Activated gamma-delta T cell treated with anti-CD3 and anti-CD28 coated beads, Interleukin-2, amount 50 U/mL, for 16 hours (primary cell): ENCODE measurements around the gene CLDN1.
"Not testable (repeated sequence)": the region's sequence is repeated elsewhere in the genome, so short reads cannot be mapped to it uniquely, and the experiment has no call there.

Experiments
- DNase-seq: peaks from one replicate; pipeline ENCODE4 v3.0.0-alpha.2; 2020; ENCODE audit warnings: low read depth

Gene CLDN1

DNA sequence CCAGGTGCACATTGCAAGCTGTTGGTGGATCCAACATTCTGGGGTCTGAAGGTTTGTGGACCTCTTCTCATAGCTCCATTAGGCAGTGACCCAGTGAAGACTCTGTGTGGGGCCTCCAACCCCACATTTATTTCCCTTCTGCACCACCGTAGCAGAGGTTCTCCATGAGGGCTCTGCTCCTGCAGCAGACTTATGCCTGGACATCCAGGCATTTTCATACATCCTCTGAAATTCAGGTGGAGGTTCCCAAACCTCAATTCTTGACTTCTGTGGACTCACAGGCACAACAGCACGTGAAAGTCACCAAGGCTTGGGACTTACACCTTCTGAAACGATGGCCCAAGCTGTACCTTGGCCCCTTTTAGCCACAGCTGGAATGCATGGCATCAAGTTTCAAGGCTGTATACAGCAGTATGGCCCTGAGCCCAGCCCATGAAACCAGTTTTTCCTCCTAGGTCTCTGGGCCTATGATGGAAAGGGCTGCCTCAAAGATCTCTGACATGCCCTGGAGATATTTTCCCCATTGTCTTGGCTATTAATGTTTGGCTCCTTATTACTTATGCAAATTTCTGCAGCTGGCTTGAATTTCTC, 30.2 kb downstream of the CLDN1 start:
- DNase-seq: no peak

DNA sequence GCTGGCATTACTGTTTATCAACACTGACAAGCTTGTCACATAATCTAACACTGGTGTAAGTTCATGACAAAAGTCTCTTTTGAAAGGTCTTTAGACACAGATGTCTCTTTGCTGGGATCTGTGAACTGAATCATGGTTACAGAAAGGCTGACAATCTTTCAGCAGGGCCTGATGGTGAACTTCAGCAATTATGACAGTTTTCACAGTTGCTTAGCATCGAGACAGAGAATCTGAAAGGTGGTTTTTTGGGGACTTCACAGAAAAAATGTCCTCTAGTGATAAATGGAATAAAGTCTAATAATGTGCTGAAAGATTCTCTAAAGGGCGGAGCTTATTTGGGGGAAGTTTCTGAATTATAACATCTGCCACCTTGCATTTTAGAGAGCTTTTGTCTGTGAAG, 32.3 kb downstream of the CLDN1 start:
- DNase-seq: no peak

DNA sequence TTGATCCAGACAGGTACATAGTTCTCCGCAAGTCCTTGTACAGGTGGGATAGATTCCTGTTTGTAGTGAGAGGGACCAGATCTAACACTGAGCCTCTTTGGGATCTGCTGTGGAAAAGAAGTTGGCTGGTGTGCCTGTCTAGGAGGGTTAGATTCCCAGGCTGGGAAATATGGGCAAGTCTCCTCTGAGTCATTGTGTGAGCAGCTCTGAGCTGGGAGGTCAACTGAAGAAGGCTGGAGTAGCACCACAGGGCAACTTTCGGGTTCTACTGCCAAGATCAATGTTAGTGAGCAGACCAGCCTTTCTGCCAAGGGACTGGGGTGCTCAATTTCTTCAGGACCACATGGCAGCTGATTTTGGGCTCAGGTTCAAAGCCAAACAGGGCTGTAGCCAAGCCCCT, 33.4 kb downstream of the CLDN1 start:
- no peak for DNase-seq

DNA sequence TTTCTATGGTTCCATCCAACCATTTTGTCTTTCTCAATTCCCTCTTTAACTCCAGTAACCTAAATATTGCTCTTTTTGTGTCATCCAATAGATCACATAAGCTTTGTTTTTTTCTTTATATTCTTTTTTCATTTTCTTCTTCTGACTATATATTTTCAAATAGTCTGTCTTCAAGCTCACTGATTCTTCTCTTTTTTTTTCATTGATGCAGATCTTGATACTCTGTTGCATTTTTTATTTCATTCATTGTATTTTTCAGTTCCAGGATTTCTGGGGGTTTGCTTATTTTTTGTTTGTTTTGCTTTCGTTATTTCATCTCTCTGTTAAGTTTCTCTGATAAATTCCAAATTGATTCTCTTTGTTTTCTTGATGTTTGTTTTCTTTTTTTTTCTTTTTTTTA, 36.2 kb downstream of the CLDN1 start:
- DNase-seq: no peak

DNA sequence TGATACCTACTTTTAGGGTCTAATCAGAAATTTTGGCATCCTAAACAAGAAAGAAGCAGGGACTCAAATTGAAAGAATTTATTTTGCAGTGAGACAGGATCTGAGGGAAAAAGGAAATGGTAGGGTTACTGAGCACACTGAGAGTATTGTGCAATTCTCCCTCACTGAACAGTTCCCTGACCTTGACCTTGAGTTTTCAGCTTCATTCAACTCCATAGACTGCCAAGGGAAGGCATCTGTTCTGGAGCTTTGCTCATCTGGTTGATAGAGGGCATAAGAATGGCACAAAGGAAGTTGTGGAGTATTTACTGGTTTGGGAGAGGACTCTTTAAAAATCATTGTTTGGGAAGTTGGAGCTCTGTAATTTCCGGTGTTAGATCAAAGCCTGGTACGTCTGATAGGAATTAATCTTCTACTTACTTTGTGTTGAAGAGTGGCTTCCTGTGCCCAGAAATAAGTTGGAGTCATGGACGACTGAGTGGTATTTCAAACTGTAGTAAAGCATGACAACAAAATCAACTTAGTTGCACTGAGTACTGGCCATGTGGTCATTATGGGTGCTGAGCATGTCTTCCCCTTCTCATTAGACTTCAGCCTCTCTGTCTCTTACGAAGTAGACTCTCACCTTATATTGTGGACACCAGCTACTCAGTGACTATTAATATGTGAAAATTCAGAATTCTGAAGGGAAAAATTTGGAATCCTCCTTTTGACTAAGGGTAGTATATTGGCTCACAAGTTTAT, 40.8 kb downstream of the CLDN1 start:
- no peak for DNase-seq

DNA sequence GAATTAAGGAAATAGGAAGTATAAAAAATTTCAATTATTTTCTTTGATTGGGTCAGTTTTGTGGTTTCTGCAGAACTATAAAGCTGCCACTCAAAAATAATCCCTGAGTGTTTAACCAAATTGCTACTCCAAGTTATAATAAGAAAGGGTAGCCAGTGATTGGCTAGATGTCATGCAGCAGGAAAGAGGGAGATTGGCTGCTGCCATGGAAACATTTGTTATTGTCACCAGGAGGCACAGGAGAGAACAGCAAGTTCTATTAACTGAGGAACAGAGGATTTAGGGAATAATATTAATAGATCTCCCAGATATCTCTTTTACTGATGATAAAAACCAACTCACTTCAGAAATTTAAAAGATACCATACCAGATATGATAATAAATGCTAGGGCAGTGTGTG, 42.6 kb downstream of the CLDN1 start:
- DNase-seq: no peak

DNA sequence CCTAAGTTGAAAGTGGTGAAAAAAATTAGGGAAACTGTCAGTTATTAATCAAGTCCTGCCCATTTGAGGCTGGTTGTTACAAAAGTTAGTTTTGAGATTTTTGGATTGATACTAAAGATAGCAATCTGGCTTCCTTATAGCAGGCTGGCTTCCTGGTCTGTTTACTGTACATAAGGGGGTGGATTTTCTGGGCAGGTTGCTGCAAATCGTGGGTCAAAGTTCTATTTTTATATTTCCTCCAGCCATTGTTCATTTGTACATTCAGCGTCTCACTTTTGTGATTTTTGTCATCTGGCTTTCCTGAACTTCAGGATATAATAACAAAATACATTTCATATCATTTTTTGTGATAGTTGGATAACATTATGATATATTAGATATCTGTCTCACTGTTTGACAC, 49.5 kb downstream of the CLDN1 start:
- no peak for DNase-seq

DNA sequence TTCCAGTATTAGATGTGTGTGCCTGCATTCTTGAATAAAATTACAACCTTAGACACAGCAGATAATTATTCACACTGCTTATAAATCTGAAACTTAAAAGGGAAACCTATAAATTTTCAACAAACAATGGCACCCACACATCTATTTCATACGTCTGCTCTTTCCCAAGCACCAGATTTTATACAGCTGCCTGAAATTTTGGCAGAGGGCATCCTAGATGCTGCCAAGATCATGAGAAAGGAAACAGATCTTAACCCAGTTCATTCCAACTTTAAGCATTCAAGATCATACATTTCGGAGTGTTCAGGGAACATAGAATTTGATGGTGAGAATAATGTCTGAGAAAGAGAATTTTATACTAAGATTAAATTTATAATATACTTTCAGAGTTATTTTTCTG, 53.1 kb downstream of the CLDN1 start:
- DNase-seq: no peak

DNA sequence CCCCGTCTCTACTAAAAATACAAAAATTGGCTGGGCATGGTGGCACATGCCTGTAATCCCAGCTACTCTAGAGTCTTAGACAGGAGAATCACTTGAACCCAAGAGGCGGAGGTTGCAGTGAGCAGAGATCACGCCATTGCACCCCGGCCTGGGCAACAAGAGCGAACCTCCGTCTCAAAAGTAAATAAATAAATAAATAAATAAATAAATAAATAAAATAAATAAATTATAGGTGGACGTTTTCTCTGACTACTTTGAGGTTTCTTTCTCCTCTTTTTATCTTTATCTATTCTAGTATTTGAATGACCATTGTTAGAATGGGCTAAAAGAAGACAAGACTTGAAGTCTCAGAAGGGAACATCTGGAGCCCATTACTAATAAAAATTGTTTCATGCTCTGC, 54.8 kb downstream of the CLDN1 start:
- DNase-seq: not testable (repeated sequence)

DNA sequence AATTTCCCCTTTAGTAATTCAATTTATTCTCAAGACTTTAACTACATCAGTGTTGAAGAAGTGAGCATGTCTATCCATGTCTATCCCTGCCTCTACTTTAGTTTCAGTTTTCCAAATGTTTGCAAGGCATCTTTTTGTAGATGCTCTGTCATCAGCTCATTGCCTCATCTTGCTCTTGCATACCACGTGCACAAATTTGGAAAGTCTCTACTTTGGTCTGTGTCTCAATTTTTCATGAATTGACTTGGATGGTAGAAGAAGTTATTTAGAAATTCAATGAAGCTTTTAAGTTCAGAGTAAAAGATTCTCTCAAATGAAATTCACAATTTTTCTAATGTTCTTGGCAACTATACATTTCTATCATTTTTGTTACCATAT, 55.3 kb downstream of the CLDN1 start:
- DNase-seq: no peak

DNA sequence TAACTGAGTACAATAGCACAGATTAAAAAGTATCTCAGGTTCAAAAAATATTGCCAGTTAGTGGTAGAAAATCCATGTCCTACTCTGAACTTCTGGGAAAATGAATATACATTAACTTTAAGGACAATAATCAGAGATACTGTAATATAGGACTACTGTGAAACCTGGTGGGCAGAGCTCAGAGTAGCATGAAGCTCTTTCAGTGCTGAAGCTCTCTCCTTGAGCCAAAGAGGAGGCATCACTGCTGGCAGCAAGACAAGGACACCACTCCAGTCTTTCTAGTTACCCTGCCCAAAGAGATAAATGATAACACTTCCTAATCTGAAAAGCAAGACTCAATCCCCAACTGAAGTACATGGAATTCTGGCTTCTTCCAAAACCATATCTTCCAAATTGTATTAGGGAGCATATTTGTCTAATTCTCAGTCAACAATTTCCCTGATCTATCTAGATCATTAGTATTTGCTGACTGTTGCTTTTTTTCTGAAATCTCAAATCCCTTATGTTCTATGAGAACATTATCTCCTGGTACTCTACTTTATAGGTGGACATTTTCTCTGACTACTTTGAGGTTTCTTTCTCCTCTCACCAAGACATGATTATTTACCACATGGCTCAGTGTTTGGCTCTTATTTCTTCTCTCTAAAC, 55.9 kb downstream of the CLDN1 start:
- DNase-seq: no peak

DNA sequence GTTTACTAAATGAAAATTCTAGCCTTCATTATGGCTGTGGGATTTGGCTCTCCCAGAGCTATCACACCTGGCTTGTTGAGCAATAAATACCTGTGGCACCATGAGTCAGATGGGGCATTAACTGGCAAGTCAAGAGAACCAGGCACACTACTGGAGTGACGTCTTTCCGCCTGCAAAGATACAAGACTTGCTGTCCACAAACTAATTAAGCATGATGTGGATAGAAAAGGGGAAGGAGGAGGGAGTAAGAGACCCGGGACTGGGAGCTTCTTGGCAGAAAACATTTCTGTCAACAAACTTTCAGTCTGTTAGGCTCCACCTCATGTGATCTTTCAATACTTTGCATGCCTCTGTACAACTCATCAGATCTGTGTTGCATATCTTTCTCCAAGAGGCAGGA, 56.5 kb downstream of the CLDN1 start:
- DNase-seq: no peak

DNA sequence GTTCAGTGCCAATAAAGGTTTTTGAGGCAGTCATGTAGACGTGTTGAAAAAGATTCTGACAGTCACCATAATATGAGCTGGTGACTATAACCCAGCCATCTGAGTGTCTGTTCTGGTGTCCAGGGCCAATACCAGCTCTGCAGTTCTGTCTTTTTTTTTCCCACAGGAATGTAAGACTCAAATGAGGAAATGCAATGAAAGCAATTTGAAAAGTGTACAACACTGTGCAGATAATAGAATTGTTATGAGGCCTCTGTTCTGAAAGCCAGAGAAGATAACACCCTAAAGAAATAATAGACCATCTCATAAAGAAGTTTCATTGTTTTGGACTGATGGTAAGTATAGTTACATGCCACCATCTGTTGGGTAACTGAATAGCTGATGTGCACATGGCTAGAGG, 57.1 kb downstream of the CLDN1 start:
- DNase-seq: no peak

DNA sequence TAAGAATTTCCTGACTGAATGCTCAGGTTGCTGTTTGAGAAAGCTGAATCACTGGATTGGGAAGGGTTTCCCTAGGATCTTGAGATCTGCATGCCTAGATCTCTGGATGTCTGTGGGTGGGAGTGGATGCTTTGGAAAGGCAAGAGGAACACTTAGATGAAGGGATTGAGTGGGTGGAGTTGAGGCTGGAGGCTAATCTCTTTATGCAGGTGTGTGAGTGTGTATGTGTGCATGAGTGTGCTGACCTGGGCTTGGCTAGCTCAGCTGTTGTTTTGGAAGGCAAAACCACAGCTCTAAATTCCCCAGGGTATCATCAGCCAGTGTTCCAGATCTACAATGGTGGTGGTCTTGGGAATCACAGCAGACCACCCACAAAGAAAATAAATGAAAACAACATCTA, 60.5 kb downstream of the CLDN1 start:
- DNase-seq: no peak

DNA sequence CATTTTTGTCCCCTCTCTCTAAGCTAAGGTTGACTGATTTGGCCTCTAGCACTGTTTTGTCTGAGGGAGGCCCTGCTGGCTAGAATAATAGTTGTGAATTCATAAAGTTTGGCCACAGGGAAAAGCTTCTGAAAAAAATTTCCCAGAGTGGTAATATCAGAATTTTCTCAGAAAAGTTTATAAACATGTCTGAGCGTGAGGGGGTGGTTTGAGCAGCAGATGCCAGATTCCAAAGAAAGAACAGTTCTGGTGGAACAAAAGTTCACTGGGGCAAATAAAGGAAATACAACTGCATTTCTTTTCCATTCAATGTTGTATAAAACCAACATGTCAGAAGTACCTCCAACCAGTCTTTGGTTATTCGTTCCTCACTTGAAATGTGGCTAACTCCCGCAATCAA, 61.2 kb downstream of the CLDN1 start:
- no peak for DNase-seq

DNA sequence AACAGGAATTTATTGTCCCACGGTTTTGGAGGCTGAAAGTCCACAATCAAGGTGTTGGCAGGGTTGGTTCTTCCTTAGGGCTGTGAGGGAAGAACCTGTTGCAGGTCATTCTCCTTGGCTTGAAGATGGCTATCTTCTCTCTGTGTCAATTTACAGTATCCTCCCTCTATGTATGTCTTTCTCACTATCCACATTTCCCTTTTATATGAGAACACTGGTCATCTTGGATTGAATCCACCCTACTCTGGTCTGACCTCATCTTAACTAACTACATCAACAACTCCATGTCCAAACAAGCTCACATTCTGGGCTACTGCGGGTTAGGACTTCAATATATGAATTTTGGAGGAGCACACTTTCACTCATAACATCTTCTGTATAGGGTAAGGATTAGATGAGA, 61.9 kb downstream of the CLDN1 start:
- DNase-seq: no peak

DNA sequence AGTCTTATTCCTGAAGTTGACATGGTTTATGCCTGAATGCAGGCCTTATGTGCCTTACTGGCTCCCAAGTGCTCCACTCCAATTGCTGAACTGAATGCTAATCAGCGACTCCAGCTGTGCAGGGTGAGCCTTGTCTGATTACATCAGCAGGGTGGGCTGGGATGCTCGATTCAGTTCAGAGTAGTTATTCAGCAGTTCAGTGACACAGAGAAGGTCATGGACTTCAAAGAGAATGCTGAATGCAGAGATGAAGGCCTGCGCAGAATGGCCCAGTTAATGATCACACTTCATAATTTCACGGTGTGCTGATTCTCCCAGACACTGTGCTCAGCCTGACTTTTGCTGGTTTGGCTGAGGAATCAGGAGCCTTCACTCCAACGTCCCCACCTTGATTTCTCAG, 63.6 kb downstream of the CLDN1 start:
- DNase-seq: no peak
